Measurements from ENCODE around the gene ITGB5. TPM values are rescaled to one million over a fixed set of nuclear protein-coding genes. Genes with fewer than 3 reads are reported as not detected.

ITGB5 gene
- total and polyA plus RNA-seq, 2 donors (not counting 1 experiment from before 2014, with no cell fraction given): 0.15 to 0.54 TPM

DNA sequence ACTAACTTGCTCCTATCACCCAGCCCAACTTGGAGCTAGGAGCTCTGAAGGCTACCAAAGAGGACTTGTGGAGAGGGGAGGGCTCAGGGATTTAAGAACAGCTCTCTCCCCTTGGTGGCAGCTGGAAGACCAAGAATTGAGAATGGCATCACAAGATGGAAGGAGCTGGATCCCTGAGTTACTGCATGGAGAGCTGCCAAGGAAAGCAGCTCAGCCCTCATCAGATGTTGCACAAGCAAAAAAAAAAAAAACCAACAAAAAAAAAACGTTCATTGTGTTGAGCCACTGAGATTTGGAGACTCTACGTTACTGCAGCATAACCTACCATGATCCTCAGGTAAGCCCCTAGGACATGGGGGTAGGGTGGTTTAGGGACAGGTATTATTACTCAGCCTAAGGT, 41.0 kb downstream of the ITGB5 start:
- Histone ChIP-seq H3K27me3 (replicated peaks in 1 of 4; ENCODE audit: control extremely low read depth in 1 of 4, control insufficient read depth in 3 of 4, insufficient read depth in 4 of 4, low read length in 3 of 4) (peaks cover 0 to 2% (median 0%) of the 10 kb centered on the region in 4 experiments), H3K36me3 (replicated peaks in 1 of 2; ENCODE audit: control extremely low read depth in 1 of 2, control insufficient read depth in 1 of 2, extremely low read depth in 1 of 2, insufficient read depth in 2 of 2, low read length in 1 of 2) (no peaks in the 10 kb centered on the region), H2AFZ (ENCODE audit: insufficient read depth, low read depth, low read length, poor library complexity, severe bottlenecking) (no peak overlapping the region), H3K4me1 (ENCODE audit: control insufficient read depth in 2 of 2, insufficient read depth in 2 of 2, low read length in 2 of 2) (no peaks in the 10 kb centered on the region), H3K9me3 (ENCODE audit: control extremely low read depth in 1 of 3, control insufficient read depth in 2 of 3, insufficient read depth in 1 of 3, low read length in 2 of 3) (no peaks in the 10 kb centered on the region), H3K79me2 (ENCODE audit: control insufficient read depth, insufficient read depth, low read length) (no peaks in the 10 kb centered on the region), H4K20me1 (ENCODE audit: control insufficient read depth, insufficient read depth, low read length, poor library complexity, severe bottlenecking) (no peaks in the 10 kb centered on the region), H3K4me2 (replicated peaks; ENCODE audit: low read depth, low read length, poor library complexity, severe bottlenecking) (no peak overlapping the region), H3K9ac (ENCODE audit: low read length) (no peak overlapping the region), H3K27ac (ENCODE audit: low read length in 2 of 2) (no peak overlapping the region), H3K4me3 (ENCODE audit: control extremely low read depth in 1 of 5, extremely low read depth in 1 of 5, insufficient read depth in 1 of 5, low read depth in 2 of 5, low read length in 4 of 5) (no peak overlapping the region)
- Mint-ChIP-seq H3K4me1 (no peaks in the 10 kb centered on the region), H3K27ac (no peak overlapping the region), H3K9me3 (ENCODE audit: insufficient read depth) (no peaks in the 10 kb centered on the region), H3K27me3 (peaks cover 25% of the 10 kb centered on the region), H3K4me3 (no peak overlapping the region)
- WGBS (ENCODE audit: insufficient coverage): no CpG with 5 or more reads among the region's 2 CpGs
- intact Hi-C loops (cut with micrococcal nuclease): no loop called here
- TF ChIP-seq EZH2 (IDR thresholded peaks at IDR 0.05; ENCODE audit: borderline replicate concordance, insufficient read depth, low read depth, low read length, poor library complexity, severe bottlenecking) (no peak), CTCF (IDR thresholded peaks at IDR 0.05) (no peak)
- ATAC-seq (ENCODE audit: low read depth) (no peak), DNase-seq (no peak)
- ChIA-PET POLR2A (no interaction called here), CTCF (no interaction called here)

- Histone ChIP-seq H3K4me2 (replicated peaks; ENCODE audit: low read depth, low read length, poor library complexity, severe bottlenecking) (no peak overlapping the region), H2AFZ (ENCODE audit: insufficient read depth, low read depth, low read length, poor library complexity, severe bottlenecking) (no peak overlapping the region), H3K36me3 (replicated peaks in 1 of 2; ENCODE audit: control extremely low read depth in 1 of 2, control insufficient read depth in 1 of 2, extremely low read depth in 1 of 2, insufficient read depth in 2 of 2, low read length in 1 of 2) (no peaks in the 10 kb centered on the region), H3K27me3 (replicated peaks in 1 of 4; ENCODE audit: control extremely low read depth in 1 of 4, control insufficient read depth in 3 of 4, insufficient read depth in 4 of 4, low read length in 3 of 4) (no peaks in the 10 kb centered on the region), H3K4me1 (ENCODE audit: control insufficient read depth in 2 of 2, insufficient read depth in 2 of 2, low read length in 2 of 2) (no peaks in the 10 kb centered on the region), H3K9me3 (ENCODE audit: control extremely low read depth in 1 of 3, control insufficient read depth in 2 of 3, insufficient read depth in 1 of 3, low read length in 2 of 3) (no peaks in the 10 kb centered on the region), H3K4me3 (ENCODE audit: control extremely low read depth in 1 of 5, extremely low read depth in 1 of 5, insufficient read depth in 1 of 5, low read depth in 2 of 5, low read length in 4 of 5) (no peak overlapping the region), H3K27ac (ENCODE audit: low read length in 2 of 2) (no peak overlapping the region), H3K79me2 (ENCODE audit: control insufficient read depth, insufficient read depth, low read length) (no peaks in the 10 kb centered on the region), H3K9ac (ENCODE audit: low read length) (no peak overlapping the region), H4K20me1 (ENCODE audit: control insufficient read depth, insufficient read depth, low read length, poor library complexity, severe bottlenecking) (no peaks in the 10 kb centered on the region)
- WGBS (ENCODE audit: insufficient coverage): 67% methylated on average over 4 of the region's 5 CpGs
- Mint-ChIP-seq H3K27ac (no peak overlapping the region), H3K4me3 (no peak overlapping the region), H3K27me3 (peaks cover 23% of the 10 kb centered on the region), H3K4me1 (no peaks in the 10 kb centered on the region), H3K9me3 (ENCODE audit: insufficient read depth) (no peaks in the 10 kb centered on the region)
- ATAC-seq (ENCODE audit: low read depth) (no peak), DNase-seq (no peak)
- TF ChIP-seq CTCF (IDR thresholded peaks at IDR 0.05) (no peak), EZH2 (IDR thresholded peaks at IDR 0.05; ENCODE audit: borderline replicate concordance, insufficient read depth, low read depth, low read length, poor library complexity, severe bottlenecking) (no peak)
- ChIA-PET POLR2A (no interaction called here), CTCF (no interaction called here)
- intact Hi-C loops (cut with micrococcal nuclease): no loop called here
These were observed 41.8 kb downstream of the ITGB5 start for GRCh38 chr3:124845406-124845805.
